Jurkat, Clone E6-1 (cell line): Measurements from ENCODE around the gene IER3IP1. TPM values are rescaled to one million over a fixed set of nuclear protein-coding genes. Genes with fewer than 3 reads are reported as not detected.
"Not testable (repeated sequence)": the region's sequence is repeated elsewhere in the genome, so short reads cannot be mapped to it uniquely, and the experiment has no call there.

Experiments
- DNase-seq: peaks from one replicate; pipeline ENCODE4 v3.0.0-alpha.2; 2011; ENCODE audit warnings: low read depth, low spot score
- H3K4me3 ChIP-seq: 2 replicates; pipeline ENCODE4 v1.5.1; 2011; ENCODE audit warnings: mild to moderate bottlenecking, low read length, control low read depth, moderate library complexity
- polyA plus RNA-seq: library from polyadenylated mRNA; unstranded; fragments of >200 nt; gene quantifications from one replicate; pipeline ENCODE4 v1.2.1, GENCODE V29; 2012; ENCODE audit warnings: missing spikeins; ENCODE audit not compliant: insufficient read length, insufficient read depth

Gene IER3IP1, protein sequence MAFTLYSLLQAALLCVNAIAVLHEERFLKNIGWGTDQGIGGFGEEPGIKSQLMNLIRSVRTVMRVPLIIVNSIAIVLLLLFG
- 12.9 TPM for polyA plus RNA-seq

DNA sequence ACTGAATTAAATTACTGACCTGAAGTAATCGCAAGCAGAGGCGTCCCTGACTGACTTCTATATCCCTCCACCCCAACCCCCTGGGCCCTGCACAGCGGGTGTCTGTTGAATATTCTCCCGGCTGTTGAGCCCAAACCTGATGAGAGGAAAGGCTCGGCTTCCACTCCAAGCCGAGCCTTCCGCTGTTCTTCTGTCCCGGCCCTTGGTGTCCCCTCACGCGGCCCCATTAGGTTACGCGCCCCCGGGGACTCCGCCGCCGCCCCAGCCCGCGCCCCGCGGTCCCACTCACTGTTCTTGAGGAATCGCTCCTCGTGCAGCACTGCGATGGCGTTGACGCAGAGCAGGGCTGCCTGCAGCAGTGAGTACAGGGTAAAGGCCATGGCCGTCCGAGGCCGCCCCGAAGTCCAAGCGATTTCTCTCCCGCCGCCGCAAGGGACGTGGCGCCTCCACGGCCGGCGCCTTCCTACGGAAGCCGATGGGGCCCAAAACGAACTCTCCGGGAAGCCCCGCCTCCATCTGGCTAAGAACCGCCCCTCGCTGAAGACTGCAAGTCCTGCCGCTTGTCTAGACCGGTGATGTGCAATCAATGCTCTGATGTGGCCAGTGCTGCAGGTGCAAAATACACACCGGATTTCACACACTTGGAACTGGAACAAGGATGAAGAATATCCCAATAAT is at the start of gene IER3IP1:
Gene IER3IP1, minus strand, starts transcription at position 467 of the 678 bp plus-strand sequence. Its CDS starts 87 bp downstream, at position 380.
- DNase-seq, result peak; percentile 78
- H3K4me3 ChIP-seq, result peak within 1 kb of the TSS; percentile 91

DNA sequence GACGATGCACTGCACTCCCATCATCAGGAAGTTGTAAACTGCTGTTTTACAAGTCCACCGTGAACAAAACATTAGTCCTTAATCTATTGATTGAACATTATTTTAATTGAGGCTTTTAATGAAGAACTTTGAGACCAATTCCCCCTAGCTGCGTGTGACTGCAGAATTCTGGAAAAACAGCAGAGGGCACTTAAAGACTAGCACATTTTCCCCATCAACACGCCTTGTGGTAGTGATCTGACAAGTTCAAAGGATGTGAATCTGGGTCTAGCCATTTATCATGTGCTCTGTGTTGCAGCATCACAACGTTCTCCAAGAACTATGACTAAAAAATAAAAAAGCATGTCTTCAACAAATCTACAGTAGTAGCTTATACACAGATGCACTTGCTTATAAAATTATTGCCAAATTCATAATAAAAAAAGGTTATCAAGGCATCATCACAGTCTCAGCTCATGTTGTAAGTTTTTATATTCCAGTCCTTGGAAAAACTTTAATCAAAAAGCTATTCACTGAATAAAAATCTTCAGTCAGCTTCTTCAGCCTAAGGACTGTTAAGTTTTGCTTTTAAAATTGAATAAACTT is 39.5 kb upstream of the IER3IP1 start:
- peak; percentile 74 for DNase-seq
- H3K4me3 ChIP-seq, result no peak overlapping the region

DNA sequence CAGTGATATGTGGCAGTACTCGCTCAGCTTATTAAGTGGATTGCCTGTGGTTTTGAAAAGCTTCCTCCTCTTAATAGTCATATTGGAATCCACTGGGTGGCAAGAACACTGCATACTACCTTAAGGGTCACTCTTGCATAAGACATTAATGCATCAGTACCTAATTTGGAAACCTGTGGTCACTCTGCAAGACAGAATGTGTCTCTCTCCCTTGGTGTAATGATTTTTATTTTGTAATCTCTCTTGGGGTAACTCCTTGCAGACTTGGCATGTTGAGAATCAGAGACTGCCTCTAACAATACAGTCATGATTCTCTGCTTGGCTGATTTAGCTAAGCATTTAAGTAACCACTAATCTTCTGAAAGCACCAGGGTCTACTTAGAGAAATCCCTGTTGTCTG is 33.0 kb upstream of the IER3IP1 start:
- no peak for DNase-seq
- no peak overlapping the region for H3K4me3 ChIP-seq

DNA sequence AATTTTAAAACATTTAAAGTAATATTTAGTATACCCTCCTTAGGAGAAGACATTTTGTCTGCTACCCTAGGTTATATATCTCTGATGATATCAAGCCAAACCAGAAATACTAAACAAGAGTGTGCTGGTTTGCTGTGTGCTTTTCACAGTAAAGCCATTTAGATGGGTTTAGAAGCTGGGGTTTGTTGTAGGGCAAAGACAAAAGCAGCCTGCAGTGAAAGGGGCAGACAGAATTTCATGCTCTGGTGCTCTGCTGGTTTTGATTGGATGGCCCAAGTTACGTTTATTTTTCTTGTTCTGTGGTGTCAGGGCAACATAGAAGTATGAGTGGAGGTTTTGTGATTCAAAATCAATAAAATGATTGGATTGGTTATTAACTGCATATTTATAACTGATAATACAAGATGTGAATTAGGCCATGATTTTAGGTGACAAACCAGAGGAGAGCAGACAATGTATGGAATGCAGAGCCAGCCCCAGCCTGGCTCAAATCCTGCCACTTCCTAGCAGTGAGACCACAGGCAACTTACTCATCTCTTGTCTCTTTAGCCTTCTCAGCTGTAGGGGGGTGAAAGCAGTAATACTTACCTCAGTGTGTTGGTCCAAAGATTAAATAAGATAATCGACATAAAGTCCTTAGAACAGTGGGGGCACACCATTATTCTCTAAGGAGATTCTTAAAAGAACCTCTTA is 30.9 kb upstream of the IER3IP1 start:
- no peak overlapping the region for H3K4me3 ChIP-seq
- no peak for DNase-seq

DNA sequence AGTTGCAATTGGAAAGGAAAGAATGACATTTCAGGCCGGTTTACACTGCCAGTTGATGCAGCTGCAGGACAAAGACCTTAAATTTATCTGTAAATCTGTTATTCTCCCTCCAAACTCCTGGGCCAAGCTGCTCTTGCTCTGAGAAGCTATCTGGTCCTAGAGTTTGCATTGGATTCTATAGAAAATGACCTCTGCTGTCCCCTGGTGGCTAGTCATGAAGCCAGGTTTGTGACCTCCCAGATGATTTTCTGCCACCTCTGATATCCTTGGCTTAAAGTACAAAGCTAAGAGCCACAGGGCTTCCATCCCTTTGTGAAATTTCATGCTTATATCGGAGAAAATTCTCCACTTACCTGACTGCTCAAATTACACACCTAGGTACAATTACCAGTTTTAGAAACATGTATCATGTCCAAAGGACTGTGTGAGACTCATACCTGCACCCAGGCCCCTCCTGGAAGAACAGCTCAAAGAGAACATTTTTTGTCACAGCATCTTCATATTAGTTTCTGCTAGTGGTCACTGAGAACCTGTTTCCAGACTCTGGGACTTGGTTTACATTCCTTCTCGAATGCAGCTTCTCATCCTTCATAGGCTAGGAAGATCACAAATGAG is 28.9 kb upstream of the IER3IP1 start:
- no peak for DNase-seq
- H3K4me3 ChIP-seq, result no peak overlapping the region

DNA sequence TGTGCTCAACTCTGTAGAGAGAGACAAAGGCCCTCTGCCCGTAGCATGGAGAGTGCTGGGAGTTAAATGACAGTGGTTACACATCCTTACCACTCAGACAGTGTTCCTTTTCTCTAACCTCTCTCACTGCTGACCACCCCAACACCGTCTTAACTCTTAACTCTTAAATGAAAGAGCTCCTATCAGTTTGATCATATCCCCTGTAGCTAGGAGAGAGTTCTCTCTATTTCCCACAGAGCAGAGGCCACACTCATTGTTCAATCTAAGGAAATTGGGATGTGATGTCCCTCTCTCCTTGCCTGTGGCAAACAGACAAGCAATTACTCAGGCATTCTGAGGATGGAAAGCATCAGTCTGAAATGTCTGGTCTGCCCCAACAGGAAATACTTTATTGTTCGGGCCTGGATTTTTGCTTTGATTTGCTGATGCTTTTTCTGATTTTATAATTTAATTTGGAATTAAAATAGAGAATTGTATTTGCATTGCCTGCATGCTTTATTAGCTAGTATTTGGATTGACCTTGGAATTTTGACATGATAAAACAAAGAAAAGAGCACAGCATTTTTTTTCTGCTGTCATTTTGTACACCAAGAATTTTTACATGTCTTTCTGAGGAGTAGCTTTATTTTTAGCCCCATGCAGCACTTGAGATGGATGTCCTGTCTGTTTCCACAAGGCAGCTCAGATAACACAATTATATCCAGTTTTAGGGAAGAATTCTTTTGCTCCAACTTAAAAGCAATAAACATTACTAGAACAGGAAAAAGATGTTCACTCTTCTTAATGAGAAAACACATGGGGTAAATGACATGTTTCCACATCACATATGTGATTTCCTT is 27.7 kb upstream of the IER3IP1 start:
- no peak for DNase-seq
- H3K4me3 ChIP-seq, result no peak overlapping the region

DNA sequence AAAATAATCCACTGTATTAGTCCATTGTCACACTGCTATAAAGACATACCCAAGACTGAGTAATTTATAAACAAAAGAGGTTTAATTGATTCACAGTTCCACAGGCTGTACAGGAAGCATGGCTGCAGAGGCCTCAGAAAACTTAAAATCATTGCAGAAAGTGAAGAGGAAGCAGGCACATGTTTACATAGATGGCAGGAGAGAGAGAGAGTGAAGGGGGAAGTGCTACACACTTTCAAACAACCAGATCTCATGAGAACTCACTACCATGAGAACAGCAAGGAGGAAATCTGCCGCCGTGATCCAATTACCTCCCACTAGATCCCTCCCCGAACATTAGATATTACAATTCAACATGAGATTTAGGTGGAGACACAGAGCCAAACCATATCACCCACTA is 19.8 kb upstream of the IER3IP1 start:
- H3K4me3 ChIP-seq, DNase-seq: not testable (repeated sequence)

DNA sequence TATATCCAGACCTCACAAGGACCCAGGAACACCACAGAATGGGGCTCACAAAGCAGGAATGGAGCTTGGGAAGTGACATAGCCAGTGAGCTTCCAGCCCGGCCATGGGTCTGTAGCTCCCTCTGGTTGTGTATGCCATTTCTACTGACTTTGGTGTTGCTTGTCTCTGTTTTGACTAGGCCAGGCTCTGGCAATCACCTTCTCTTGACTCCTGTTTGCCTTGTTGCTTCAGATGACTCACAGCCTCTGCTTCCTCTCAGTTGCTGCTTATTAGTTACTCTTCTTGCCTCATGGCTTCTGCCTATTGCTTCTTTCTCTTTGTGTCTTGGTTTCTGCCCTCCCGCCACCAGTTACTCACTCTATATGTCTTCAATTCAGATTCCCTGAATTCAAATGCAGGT is 15.8 kb upstream of the IER3IP1 start:
- no peak overlapping the region for H3K4me3 ChIP-seq
- DNase-seq, result no peak

DNA sequence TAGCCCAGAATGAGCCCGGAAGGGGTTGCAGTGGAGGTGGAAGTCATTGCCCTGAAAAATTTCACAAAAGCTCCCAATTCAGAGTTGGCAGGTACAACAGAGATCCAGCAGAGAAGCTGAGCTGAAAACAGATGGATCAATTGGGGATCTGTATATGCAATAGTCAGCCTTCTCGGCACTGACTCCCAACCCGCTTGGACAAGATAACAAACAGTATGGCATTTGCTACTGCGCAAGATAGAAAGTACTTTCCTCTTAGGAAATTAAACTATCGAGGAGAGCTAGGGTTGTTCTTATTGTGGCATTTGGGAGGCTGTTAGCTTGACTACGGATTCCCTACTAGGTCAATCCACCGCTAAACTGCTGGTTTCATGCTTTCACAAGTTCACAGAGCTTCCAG is 11.6 kb upstream of the IER3IP1 start:
- no peak overlapping the region for H3K4me3 ChIP-seq
- DNase-seq, result no peak

DNA sequence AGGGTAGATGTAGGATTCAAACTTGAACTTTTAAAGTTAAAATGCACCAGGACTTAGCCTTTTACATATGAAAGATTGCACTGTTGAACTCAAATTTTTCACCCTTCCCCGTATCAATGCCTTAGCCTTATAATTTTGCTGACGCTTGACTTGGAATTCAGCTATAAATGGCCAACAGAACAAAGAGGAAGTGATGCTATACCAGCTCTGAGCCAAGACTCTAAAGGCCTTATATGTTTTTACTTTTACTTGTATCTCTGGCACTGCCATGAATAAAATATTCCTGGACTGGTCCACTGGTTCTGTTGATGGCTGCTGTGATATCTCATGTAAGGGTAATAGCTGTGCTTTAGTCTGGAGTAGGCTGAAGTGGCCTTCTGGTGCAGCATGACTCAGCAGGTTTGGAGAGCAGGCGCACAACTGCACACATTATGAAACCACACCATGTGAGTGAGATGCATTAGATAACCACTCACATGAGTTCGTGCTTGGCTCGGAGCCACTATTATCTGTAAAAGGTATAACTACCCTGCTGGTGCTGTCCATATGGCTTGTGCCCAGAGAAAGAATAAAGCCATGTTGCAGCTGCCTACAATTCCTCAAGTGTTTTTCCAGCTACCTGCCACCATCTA is 8.4 kb upstream of the IER3IP1 start:
- H3K4me3 ChIP-seq, result no peak overlapping the region
- peak; percentile 44 for DNase-seq

DNA sequence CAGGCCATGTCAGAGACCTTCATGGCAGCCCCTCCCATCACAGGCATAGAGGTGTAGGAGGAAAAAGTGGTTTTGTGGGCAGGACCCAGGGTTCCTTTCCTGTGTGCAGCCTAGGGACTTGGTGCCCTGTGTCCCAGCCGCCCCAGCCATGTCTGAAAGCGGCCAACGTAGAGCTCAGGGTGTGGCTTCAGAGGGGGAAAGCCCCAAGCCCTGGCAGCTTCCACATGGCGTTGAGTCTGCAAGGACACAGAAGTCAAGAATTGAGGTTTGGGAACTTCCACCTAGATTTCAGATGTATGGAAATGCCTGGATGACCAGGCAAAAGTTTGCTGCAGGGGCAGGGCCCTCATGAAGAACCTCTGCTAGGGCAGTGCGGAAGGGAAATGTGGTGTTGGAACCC is 6.0 kb upstream of the IER3IP1 start:
- DNase-seq, H3K4me3 ChIP-seq: not testable (repeated sequence)

DNA sequence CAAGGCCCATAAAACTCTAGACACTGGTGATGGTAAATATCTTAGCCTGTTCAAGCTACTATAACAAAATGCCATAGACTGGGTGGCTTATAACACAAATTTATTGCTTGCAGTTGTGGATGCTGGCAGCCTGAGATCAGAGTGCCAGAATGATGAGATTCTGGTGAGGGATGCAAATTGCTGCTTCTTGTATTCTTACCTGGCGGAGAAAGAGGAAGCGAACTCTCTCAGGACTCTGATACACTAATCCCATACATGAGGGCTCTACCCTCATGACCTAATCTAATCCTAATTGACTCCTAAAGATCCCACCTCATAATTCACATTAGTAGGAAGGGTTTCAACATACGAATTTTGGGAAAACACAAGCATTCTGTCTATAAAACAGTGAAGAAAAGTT is 4.6 kb upstream of the IER3IP1 start:
- no peak overlapping the region for H3K4me3 ChIP-seq
- no peak for DNase-seq

DNA sequence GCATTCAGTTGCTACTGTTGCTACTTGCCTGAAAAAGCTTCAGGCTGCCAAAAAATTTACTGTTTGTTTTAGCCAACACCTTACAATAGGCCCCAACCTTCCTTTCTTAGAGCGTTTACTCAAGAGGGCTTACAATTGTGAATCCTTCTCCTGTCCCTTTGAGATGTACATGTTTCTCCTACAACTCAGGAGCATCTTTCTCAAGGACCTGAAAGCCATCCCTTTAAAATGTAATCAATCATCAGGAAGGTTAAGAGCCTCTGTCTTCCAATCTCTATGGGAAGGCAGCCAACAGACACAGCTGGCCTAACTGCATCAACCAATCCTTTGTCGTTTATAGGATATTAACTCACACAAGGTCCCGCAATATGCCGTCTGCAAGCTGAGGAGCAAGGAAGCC is 3.4 kb upstream of the IER3IP1 start:
- no peak for DNase-seq
- H3K4me3 ChIP-seq, result no peak overlapping the region

DNA sequence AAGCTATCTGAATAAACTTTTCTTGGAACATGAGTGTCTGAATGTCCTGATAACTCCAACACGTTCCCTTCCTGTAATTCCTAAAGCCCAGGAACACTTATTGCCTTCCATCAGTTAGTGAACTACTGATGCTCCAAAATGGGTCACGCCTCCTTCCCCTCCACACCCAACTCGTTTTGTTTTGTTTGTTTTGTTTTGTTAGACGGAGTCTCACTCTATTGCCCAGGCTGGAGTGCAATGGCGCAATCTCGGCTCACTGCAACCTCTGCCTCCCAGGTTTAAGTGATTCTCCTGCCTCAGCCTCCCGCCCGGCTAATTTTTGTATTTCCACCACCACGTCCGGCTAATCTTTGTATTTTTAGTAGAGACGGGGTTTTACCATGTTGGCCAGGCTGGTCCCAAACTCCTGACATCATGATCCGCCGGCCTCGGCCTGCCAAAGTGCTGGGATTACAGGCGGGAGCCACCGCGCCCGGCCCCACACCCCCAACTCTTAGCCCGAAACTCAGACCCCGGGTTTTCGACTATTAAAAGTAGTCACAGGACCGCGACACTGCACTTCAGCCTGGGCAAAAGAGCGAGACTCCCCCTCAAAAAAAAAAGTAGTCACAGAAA is 774 bp downstream of the IER3IP1 start:
- no peak for DNase-seq
- peak overlapping the region; percentile 91 for H3K4me3 ChIP-seq

DNA sequence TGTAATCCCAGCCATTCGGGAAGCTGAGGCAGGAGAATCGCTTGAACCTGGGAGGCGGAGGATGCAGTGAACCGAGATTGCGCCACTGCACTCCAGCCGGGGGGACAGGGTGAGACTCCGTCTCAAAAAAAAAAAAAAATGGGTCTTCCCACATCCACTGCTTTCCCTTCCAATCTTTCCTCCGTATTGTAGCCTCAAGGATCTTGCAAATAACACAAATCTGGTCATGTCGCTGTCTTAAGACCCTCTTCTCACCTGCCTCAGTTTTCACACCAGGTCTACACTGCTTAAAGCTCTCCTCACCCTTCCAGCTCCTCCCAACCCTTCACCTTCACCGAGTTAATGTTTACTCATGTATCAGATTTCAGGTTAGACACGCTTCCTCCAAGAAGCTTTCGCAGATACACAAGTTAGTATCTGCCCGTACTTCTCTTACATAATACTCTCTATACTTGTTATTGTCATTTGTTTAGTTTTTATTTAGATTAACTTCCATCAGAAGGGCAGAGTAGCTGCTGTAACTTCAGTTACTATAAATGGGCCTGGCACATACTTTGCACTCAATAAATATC is 1.5 kb downstream of the IER3IP1 start:
- no peak for DNase-seq

DNA sequence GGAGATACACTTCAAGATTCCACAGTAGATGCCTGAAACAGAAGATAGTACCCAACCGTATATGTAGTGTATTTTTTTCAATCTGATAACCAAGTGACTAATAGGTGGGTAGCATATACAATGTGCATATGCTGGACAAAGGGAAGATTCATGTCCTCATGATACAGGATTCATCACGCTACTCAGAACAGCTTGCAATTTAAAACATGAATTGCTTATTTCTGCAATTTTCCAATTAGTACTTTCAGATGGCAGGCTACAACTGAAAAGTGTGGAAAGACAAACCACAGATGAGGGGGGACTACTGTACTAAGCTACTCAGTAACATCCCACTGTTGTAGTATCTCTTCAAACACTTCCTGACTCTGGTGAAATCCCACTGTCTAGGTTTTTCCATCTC is 3.7 kb downstream of the IER3IP1 start:
- DNase-seq, result no peak
- no peak overlapping the region for H3K4me3 ChIP-seq

More for the DNA sequence above, 1.5 kb downstream of the IER3IP1 start:
- H3K4me3 ChIP-seq, result peak overlapping the region; percentile 91

DNA sequence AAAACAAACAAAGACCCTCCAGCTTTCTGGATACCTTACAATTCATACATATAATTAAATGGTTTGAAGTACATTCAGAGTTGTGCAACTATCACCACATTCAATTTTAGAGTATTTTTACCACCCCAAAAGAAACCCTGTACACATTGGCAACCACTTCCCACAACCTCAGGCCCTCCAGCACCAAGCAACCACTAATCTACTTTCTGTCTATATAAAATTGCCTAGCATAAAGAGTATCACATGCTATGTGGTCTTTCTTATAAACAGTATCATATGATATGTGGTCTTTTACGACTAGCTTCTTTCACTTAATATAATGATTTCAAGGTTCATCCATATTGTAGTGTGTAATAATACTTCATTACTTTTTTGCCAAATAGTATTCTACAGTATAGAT is 7.3 kb downstream of the IER3IP1 start:
- no peak overlapping the region for H3K4me3 ChIP-seq

DNA sequence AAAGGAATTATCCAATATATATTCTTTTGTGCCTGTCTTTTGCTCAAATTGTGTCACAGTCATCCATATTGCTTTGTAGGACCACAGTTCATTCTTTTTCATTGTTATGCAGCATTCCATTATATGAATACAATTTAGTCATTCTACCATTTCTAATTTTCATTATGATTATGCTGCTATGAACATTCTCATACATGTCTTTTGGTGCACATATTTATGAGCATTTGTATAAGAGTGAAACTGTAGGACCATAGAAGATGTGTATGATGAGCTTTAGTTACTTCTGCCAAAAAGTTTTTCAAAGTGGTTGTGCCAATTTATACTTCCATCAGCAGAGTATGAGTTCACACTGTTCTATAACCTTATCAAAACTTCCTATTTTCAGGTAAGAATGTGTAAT is 7.7 kb downstream of the IER3IP1 start:
- no peak overlapping the region for H3K4me3 ChIP-seq
- no peak for DNase-seq

More for the DNA sequence above, 7.3 kb downstream of the IER3IP1 start:
- peak; percentile 40 for DNase-seq
